HS-27A (cell line): ENCODE data around the gene SPIRE2.
"Not testable (repeated sequence)": the region's sequence is repeated elsewhere in the genome, so short reads cannot be mapped to it uniquely, and the experiment has no call there.

Source experiments
- DNase-seq: peaks from one replicate; pipeline ENCODE4 v3.0.0-alpha.2; 2012; ENCODE audit warnings: low read depth, missing footprints

The SPIRE2 gene, protein sequence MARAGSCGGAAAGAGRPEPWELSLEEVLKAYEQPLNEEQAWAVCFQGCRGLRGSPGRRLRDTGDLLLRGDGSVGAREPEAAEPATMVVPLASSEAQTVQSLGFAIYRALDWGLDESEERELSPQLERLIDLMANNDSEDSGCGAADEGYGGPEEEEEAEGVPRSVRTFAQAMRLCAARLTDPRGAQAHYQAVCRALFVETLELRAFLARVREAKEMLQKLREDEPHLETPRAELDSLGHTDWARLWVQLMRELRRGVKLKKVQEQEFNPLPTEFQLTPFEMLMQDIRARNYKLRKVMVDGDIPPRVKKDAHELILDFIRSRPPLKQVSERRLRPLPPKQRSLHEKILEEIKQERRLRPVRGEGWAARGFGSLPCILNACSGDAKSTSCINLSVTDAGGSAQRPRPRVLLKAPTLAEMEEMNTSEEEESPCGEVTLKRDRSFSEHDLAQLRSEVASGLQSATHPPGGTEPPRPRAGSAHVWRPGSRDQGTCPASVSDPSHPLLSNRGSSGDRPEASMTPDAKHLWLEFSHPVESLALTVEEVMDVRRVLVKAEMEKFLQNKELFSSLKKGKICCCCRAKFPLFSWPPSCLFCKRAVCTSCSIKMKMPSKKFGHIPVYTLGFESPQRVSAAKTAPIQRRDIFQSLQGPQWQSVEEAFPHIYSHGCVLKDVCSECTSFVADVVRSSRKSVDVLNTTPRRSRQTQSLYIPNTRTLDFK

DNA sequence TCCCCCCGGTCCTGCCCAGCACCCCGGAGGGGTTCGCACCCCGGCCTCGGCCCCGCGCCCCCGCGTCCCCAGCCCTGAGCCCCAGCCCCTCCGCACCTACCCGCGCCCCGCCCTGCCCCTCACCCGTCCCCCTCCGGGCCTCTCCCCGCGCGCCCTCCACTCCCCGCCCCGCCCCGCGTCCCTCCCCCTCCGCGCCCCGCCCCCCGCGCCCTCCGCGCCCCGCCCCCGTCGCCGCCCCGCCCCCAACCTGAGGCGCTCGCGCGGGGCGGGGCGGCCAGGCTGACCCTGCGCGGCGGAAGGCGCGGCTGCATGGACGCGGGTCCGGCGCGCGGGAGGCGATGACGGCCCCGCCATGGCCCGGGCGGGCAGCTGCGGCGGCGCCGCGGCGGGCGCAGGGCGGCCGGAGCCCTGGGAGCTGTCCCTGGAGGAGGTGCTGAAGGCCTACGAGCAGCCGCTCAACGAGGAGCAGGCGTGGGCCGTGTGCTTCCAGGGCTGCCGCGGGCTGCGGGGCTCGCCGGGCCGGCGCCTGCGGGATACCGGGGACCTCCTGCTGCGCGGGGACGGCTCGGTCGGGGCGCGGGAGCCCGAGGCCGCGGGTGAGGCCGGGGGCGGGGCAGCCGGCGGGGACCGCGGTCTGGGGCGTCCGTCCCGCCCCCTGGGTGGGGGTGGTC, at the start of gene SPIRE2:
SPIRE2 (plus strand) TSS at position 277 of the 671 bp plus-strand sequence; CDS start at position 353, 76 bp downstream.
- no peak for DNase-seq

DNA sequence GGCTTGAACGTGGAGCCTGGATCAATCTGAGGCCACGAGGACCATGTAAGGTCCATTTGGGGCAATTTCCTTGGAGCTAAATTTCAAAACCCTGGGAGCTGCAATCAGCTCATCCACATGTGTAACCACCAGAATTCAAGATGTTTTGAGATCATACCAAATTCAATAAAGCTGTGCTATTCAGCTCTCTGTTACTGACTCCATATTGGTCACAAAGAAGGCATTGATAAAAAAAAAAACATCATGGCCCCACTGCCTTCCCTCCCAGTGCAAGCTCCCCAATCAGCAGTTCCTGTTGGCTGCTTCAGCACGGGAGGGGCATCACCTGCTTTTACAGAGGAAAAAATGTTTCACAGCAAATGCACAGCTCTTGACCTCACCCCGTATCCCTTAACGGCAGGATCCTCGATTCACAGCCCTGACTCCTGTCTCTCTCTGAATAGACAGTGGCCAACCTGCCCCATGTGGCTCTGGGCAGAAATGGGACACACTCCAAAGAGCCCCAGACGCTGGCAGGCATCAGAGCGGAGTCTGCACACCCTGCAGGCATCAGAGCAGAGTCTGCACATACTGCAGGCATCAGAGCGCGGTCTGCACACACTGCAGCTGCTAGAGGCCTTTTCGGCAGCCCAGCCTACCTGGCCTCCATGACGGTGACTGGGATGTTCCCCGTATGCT, 48.9 kb upstream of the SPIRE2 start:
- no peak for DNase-seq

DNA sequence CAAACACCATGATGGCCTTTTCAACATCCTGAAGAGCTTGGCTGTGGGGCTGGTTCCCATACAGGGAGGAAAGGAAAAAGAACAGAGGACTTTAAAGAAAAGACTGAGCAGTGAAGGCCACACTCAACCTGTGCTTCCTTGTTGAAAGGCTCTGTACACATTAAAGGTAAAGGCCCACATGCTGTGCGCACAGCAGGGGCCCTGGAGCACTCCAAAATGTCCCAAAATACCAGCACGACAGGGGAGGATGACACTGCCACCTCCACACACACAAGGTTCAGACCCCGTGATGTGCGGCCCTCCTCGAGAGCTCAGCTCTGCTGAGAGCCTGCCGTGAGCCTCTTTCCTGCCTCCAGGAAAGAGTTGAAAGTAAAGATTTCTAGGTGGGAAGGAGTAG, 48.4 kb upstream of the SPIRE2 start:
- no peak for DNase-seq

DNA sequence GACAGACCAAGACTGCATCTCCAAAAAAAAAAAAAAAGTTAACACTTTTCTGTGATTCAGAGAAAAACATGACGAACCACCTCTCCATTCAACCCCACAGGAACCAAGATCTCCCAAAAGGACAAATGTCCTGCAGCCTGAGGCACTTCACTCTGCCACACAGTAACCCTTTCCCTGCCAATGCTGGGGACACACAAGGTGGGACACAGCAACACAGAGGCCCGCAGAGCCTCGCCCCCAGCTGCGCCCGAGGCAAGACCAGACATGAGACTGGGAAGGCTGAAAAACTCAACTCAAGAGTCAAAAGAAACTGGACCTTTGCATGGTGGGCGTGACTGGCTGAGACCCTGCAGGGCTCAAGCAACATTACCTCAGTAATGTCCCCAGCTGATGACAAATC, 45.8 kb upstream of the SPIRE2 start:
- no peak for DNase-seq

DNA sequence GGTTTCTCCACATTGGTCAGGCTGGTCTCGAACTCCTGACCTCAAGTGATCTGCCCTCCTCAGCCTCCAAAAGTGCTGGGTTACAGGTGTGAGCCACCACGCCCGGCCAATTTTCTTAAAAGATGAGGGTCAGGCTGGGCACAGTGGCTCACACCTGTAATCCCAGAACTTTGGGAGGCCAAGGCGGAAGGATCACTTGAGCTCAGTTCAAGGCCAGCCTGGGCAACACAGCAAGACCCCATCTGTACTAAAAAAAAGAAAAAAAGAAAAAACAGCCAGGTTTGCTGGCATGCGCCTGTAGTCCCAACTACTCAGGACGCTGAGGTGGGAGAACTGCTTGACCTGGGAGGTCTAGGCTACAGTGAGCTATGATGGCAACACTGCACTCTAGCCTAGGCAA, 44.3 kb upstream of the SPIRE2 start:
- DNase-seq: not testable (repeated sequence)

DNA sequence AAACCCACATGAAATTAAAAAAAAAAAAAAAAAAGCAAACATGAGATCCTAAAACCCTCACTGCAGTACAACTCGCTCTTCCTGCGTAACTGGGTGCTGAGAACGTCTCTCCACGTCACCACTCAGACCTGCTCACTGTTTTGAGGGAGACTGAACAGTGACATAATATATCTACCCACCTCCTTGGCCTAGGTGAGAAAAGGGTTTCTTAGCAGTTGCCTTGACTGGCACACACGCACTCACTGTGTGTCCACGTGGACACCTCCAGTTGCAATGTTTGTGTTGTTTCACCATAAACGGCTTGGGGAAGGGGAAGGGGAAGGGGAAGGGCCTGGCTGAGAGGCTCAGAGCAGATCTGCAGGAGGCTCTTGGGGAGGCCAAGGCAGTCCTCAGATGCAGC, 43.9 kb upstream of the SPIRE2 start:
- DNase-seq: no peak

DNA sequence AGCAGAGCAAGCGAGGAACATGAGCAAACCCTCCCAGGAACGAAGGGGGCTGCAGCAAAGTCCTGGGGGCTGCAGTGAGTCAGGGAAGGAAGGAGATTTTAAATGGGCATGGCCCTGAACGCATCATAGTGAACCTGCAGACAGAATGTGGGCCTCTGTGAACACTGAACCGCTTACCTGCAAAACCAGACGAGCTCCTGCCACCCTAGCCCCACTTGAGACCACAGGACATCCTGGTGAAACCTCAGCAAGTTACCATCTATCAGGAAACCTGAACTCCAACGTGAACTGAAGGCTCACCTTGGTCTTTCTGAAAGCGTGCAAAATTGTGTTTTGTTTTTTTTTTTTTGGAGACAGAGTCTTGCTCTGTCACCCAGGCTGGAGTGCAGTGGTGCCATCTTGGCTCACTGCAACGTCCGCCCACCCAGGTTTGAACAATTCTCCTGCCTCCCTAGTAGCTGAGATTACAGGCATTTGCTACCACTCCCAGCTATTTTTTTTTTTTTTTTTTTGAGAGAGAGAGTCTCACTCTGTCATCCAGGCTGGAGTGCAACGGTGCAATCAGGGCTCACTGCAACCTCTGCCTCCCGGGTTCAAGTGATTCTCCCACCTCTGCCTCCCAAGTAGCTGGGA, 42.6 kb upstream of the SPIRE2 start:
- no peak for DNase-seq

DNA sequence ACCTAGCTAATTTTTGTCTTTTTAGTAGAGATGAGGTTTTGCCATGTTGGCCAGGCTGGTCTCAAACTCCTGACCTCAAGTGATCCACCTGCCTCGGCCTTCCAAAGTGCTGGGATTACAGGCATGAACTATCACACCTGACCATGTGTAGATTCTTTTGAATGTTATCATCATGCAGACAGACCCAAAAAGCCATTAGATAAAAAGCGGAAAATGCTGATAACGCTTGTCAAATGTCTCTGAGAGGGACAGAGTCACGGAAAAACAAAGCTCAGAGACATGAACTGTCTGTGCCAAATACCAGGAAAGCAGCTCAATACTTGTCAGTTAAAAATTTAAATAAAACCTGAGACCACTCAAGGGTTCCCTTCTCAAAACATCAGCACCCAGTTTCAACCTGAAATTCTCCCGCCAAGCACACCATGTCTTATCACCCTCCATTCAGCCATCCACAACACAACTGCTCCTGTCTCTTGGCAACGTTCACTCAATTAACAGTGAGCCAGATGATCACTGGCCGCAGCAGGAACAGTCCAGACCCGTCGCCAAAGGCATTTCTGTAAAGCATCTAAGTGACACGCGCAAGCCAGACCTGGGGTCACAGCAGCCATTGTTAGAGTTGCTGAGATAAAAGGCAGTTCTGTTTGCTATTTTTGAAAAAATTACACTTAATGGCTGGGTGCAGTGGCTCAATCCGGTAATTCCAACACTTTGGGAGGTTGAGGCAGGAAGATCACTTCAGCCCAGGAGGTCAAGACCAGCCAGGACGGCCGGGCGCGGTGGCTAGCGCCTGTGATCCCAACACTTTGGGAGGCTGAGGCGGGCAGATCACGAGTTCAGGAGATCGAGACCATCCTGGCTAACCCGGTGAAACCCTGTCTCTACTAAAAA, 41.6 kb upstream of the SPIRE2 start:
- no peak for DNase-seq

DNA sequence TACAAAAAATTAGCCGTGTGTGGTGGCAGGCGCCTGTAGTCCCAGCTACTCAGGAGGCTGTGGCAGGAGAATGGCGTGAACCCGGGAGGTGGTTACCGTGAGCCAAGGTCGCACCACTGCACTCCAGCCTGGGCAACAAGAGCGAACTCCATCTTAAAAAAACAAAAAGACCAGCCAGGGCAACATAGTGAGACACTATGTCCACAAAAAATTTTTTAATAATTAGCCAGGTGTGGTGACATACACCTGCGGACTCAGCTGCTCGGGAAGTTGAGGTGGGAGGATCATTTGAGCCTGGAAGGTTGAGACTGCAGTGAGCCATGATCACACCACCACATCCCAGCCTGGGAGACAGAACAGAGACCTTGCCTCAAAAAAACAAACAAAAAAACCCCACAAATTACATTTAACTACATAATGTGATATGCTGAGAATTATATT, 40.9 kb upstream of the SPIRE2 start:
- no peak for DNase-seq

DNA sequence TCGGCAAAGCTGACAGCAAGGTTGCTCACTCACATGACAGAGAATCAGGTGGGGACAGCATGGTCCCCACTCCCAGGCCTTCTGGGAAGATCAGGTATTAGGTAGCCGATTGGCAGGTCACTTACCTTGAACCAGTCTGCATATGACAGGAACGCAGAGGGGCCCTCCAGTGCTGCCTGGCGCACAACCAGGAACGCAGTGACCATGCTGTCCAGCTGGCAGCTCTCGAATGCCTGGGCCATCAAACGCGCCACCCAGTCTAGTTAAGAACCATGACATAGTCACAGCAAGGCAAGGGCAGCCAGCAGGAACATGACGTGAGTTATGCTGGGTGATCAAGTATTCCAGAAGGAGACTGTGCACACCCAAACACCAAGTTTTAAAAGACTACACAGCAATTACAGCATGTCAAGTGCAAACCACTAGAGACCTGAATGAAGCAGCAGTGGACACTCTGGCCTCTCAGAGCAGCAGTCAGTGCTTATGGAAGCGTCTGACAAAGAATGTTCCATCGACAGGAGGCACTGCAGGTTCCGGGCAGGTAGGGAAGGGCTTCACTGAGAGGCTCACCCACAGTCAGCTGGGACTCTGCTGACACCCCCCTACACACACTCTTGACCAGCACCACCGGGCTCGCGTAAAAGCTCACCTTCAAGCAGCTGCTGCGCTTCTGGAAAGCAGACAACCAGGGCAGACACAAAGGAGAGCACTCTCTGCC, 36.8 kb upstream of the SPIRE2 start:
- no peak for DNase-seq

DNA sequence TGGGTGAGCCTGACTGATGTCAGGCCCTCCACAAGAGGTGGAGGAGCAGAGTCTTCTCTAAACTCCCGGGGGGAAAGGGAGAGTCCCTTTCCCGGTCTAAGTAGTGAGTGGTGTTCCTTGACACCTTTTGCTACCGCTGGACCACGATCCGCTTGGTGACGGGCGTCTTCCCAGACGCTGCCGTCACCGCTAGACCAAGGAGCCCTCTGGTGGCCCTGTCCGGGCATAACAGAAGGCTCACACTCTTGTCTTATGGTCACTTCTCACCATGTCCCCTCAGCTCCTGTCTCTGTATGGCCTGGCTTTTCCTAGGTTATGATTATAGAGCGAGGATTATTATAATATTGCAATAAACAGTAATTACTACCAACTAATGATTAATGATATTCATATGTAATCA, 35.2 kb upstream of the SPIRE2 start:
- not testable (repeated sequence) for DNase-seq

DNA sequence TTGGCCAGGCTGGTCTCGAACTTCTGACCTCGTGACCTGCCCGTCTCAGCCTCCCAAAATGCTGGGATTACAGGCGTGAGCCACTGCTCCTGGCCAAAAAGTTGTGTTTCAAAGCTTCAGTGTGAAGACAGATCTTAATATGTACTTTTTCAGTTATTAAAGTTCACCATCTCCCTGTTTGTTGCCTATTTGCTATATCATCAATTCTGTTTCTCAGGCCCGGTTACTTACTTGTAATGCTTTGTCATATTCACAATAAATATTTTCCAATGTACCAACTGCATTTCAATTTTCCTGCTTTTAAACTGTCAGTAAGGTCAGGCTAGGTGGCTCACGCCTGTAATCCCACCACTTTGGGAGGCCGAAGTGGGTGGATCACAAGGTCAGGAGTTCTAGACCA, 34.3 kb upstream of the SPIRE2 start:
- no peak for DNase-seq

DNA sequence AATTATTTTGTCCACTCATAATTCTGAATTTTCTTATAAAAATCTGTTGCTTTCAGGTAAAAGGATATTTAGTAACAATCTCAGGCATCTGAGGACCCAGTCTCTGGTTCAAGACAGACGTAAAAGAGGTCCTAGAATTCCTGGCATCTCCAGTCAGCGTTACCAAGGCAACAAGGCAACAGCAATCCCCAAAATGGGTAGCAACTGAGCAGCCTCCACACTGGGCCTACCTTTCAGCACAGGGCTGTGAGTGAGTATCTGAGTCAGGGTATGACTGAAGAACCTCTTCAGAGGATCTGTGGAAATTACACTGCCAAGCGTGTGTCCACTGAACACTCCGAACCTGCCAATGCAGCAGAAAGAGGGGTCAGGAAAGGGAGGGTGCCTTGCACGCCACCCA, 32.6 kb upstream of the SPIRE2 start:
- DNase-seq: no peak

DNA sequence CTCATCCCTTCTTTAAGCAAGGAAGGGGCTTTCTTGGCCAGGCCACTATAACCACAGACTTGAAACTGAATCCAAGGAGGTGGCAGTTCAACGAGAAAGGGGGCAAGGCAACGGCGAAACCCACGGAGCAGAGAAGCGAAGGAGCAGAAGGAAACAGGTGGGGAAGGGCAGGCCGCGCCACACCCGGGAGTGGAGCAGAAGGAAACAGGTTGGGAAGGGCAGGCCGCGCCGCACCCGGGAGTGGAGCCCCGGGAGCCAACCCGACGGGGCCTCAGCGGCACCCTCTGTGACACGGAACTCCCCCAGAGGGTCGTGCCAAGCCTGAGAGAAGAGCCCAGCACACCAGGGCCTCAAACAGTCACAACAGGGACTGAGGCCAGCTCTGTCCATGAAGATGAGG, 32.2 kb upstream of the SPIRE2 start:
- DNase-seq: no peak

DNA sequence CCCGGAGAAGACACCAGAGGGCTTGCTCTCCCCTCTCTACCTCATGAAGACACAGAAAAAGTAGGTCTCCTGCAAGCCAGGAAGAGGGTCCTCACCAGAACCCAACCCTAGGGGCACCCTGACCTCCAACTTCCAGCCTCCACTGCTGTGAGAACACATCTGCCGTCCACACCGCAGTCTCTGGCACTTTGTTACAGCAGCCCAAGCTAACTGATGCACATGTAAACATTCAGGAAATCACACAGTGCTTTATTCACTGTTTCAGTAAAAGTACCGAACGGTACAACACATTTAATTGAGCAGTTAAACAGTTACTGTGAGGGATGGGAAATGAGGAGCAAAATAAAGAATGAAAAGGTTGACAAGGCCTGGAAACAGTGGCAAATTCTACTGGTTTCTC, 30.1 kb upstream of the SPIRE2 start:
- DNase-seq: no peak

DNA sequence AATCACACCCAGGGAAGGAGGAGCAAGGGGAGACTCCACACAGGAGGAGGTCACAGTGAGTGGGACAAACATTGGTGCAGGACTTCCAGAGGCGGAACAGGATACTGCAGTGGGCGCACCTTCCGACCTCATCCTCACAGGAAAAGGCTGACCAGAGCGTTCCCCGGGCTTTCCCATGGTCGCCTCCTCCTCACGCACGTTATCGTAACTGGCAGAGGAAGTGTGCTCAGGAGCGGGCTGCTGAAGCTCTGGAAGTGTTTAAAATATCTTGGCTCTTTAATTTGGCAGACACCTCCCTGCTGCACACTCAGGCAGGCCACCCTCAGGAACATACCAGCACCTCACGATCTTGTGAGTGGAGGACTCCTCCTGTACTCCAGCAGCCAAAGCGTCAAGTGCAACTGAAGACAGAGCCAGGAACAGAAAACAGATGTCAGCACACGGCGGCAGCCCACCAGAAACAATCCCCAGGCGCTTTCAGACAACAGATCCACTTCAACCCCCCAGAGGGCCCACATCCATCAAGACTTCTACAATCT, 29.4 kb upstream of the SPIRE2 start:
- no peak for DNase-seq

DNA sequence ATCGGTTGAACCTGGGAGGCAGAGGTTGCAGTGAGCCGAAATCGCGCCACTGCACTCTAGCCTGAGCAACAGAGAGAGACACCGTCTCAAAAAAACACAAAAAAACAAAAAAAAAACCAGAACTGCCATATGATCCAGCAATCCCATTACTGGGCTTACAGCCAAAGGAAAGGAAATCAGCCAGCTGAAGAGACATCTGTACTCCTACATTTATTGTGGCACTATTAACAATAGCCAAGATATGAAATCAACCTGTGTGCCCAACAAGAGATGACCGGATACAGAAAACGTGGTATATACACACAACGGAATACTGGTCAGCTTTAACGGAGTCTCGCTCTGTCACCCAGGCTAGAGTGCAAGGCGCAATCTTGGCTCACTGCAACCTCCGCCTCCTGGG, 26.5 kb upstream of the SPIRE2 start:
- no peak for DNase-seq

DNA sequence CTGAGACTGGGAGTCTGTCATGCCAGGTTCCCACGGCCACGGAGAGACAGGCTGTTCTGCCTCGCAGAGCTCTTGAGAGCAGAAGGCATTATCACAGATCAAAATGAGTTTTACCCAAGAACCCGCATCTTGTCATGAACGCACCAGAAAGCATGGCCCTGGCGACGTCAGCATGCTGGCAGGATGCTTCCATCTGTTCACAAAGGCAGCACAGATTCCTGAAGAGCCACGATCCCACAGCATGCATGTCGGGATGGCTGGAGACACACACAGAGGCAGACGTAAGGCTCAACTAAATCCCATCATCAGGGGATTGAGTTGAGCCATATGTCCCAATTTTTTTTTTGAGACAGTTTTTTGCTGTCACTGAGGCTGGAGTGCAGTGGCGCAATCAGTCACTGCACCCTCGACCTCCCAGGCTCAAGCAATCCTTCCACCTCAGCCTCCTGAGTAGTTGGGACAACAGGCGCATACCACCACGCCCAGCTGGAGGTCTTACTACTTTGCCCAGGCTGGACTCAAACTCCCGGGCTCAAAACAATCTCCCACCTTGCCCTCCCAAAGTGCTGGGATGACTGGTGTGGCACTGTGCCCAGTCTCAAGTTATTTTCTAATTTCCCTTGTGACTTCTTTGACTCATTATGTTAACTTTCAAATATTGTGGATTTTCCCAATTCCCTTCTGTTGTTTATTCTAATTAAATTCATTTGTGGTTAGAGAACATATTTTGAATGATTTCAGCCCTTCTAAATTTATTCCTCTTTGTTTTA, 23.0 kb upstream of the SPIRE2 start:
- no peak for DNase-seq

DNA sequence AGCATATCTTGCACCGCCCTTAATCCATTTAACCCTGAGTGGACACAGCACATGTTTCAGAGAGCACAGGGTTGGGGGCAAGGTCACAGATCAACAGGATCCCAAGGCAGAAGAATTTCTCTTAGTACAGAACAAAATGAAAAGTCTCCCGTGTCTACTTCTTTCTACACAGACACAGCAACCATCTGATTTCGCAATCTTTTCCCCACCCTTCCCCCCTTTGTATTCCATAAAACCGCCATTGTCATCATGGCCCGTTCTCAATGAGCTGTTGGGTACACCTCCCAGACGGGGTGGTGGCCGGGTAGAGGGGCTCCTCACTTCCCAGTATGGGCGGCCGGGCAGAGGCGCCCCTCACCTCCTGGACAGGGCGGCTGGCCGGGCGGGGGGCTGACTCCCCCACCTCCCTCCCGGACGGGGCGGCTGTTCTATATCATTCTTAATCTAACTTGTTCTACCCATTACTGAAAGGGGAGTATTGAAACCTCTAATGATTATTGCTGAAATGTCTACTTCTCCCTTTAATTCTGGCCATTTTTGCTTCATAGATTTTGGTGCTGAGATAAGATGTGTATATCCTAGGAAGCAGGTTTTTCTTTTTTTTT, 21.6 kb upstream of the SPIRE2 start:
- DNase-seq: not testable (repeated sequence)
